Measurements from ENCODE around the gene RBBP7.

Gene RBBP7

DNA sequence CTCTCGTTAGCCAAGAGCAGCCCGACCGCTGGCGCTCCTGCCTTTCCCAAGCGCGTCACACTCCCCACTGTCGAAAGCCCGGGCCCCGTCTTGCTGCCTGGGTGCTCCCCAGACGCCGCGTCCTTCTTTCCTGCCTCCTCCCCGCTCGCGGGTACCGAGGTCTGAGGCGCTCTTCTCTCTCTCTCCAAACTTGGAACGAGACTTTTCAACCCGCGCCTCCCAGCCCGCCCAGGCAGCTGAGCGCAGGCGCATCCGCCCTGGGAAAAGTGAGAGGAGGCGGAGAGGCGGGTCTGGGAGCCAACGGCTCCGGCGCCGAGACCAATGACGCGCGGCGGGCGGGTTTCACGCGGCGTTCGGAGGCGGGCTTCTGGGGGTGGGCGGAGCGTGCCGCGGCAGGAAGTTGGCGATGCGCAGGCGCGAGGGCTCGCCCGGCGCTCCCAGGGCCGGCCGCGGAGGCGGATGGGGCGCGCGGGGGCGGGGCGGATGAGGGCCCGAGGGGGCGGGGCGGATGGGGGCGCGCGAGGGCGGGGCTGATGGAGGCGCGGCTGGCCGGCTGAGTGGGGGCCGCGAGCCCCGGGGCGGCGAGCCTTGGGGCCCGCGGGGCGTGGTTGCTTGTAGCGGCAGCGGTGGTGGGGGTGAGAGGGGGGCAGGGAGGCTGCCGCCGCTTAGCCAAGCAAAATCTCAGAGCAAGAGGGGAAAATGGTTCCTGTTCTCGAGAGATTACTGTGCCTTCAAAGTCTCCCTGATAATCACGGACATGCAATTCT lies at the start of gene RBBP7:
TSS of gene RBBP7 (minus strand) at position 268 of the 767 bp plus-strand sequence. CDS start 309 bp downstream, outside the sequence.
- peak; percentile 81 for DNase-seq (ENCODE audit: low read depth in 2 of 2)

DNA sequence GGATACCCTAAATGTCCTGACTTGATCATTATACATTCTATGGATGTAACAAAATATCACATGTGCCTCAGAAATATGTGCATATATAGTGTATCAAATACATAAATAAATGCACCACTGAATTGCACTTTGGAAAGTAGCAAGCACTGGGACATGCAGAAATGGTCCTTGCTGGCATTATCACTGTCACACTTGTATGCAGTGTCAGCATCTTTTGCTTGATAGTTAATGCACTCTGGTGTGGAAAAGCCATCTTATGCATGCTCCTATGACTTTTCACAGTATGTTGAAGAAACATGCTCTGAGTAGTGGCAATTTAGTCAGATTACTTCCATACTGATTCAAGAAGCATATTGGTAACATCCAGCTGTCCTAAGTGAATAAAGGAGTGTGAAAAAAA lies 48.8 kb upstream of the RBBP7 start:
- no peak for DNase-seq (ENCODE audit: low read depth in 2 of 2)

DNA sequence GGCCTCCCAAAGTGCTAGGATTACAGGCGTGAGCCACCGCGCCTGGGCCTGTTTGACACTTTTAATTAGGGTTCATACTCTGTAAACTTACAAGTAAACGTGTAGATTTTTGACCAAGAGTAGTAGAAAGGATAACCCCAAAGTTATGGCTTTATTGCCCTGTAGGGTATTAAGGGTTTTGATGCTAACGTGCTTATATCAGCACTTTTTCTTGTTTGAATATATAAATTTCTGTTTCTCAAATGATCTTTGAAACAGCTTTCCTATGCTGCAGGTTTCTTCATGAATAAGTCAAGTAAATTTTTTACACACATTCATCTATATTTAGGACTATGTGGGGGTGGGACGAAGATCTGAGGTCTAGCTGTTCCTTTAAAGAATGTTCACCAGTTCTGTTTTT lies 47.0 kb upstream of the RBBP7 start:
- DNase-seq (ENCODE audit: low read depth in 2 of 2) = no peak

DNA sequence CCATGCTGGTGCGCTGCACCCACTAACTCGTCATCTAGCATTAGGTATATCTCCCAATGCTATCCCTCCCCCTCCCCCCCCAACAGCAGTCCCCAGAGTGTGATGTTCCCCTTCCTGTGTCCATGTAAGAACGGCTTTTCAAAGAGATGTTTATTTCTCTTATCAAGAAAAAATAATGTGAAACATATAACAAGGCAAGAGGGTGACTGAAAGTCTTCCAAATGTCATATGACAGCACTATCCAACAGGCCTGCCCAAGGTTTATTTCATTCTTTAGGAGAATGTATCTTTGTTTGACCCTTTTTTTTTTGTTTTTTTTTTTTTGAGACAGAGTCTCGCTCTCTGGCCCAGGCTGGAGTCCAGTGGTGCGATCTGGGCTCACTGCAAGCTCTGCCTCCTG lies 46.4 kb upstream of the RBBP7 start:
- DNase-seq (ENCODE audit: low read depth in 2 of 2) = no peak

DNA sequence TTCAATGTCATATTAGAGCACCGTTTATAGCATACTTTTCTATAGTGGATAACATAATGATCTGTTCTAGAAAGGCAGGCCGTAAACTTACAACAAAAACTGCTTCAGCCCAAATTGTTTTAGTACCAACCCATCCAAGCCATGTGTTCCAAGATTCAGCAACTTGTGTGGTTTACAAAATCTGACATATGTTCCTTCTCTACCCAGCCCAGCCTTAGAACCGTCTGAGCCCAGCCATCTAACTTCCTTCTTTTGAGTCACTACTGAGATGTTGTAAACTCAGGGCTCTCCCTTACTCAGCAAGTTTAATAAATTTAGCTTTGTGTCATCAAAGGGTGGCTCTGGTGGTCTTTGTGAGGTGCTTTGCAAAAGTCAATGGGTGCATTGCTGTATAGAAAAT lies 43.9 kb upstream of the RBBP7 start:
- DNase-seq (ENCODE audit: low read depth in 2 of 2) = no peak

DNA sequence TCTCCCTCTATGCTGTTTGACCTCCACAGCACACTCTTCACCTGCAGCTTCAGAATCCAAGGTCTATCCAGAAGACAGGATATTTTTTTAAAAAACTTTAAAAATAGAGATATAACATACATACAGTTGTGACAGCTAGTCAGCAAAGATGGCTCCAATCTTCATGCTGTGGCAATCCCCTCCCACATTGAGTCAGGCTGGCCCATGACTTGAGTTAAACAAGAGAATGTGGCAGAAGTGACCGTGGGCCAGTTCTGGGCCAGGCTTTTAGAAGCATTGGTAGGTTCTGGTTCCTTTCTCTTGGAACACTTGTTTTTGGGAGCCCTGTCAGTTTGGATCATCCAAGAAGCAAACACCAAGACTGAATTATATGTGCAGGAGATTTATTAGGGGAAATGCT lies 40.2 kb upstream of the RBBP7 start:
- DNase-seq (ENCODE audit: low read depth in 2 of 2) = no peak

DNA sequence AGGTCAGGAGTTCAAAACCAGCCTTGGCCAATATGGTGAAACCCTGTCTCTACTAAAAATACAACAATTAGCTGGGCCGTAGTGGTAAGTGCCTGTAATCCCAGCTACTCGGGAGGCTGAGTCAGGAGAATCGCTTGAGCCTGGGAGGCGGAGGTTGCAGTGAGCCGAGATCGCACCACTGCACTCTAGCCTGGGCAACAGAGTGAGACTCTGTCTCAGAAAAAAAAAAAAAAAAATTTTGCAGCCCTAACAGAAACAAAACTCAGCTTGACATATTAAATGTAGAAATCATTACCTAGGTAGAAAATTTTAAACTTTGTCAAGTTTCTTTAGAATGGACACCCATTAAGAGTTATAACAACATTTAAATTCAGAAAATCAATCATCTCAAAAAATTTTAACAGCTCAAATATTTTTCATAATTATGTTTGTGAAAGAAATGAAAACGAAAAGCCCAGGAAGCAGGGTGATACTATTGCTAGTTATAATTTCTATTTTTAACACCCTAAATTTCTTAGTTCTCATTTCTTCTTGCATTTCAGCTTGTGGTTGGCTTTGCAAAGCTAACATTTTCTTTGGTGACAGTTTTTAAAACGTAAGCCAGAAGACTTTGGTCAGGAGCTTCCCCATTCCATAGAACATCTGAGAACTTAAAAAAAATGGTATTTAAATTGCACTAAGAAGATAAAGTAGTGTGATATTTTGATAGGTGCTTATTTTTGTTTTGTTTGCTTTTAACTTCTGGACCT lies 33.3 kb upstream of the RBBP7 start:
- no peak for DNase-seq (ENCODE audit: low read depth in 2 of 2)

DNA sequence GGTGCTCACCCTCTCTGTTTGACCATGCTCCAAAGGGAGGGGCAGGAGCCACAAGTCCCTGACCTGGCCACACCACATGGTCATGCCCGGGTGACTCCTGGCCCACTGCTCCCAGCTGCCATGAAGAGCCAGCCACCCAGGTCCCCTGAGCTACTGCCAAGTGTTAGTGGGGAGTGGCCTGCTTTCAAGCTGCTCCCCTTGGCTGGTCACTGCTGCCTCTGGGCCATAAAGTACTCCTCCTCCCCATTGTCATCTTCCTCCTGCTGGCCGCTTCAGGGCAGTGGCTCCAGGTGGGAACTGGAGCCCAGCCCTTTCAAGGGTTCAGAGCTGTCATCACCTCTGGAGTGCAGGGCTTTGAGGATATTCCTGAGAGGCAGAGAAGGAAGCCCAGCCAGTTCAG lies 27.3 kb upstream of the RBBP7 start:
- DNase-seq (ENCODE audit: low read depth in 2 of 2) = no peak

DNA sequence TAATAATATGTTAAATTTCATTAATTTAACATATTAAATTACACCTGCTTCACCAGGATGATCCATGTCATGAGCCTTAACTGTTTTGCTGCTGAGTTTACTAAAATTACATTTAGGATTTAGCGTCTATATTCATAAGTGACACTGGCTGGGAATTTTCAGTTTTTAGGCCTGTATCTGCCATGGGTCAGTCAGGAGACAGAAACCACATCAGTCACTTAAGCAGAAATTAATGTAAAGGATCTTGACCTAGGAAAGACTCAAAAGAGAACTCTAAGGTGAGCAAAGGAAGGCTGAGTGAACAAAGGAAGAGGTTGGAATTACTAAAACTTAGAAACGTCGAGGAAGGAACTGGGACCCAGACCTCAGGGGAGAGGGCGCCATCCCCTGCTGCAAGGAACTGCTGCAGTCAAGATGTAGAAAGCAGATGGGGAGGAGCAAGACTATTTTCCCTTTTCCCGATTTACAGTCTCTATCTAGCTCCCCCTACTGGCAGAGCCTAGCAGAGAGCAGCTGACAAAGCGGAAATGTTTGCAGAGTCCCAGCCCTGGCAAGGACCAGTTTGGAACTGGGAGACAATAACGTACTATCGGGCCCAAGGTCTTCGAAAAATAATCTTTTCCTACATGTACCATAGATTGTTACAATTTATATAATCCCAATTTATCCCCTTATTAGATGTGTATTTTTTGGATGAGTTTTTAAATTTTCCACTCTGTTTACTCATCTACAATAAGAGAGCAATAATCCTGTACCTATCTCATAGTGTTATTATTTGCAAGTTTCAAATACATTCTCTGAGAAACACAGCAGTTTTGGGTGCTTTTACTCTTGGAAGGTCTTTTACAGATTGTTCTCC lies 22.6 kb upstream of the RBBP7 start:
- peak; percentile 40 to 42 for DNase-seq (ENCODE audit: low read depth in 2 of 2)

DNA sequence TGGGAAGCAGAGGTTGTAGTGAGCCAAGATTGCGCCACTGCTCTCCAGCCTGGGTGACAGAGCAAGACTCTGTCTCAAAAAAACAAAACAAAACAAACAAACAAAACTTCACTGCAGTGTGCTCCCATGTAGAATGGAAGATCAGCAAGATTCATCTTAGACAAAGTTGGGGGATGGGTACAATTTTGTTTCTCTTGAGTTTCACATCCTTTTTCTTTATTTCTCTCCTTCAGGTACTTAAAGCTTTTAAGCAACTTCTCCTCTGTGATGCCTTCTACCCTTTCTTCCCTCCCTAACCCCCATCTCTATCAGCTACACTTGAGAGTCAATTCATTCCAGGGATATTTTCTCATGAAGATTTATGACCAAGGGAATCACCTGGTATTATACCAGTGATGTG lies 15.5 kb upstream of the RBBP7 start:
- DNase-seq (ENCODE audit: low read depth in 2 of 2) = no peak

DNA sequence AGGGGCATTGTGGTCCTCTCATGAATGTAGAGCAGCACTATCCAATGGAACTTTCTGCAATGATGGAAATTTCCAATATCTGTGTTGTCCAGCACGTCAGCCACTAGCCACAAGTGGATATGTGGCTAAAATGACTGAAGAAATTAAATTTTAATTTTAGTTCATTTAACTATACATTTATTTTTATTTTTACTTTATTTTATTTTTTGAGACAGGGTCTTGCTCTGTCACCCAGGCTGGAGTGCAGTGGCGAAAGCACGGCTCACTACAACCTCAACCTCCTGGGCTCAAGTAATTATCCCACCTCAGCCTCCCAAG lies 13.3 kb upstream of the RBBP7 start:
- no peak for DNase-seq (ENCODE audit: low read depth in 2 of 2)

DNA sequence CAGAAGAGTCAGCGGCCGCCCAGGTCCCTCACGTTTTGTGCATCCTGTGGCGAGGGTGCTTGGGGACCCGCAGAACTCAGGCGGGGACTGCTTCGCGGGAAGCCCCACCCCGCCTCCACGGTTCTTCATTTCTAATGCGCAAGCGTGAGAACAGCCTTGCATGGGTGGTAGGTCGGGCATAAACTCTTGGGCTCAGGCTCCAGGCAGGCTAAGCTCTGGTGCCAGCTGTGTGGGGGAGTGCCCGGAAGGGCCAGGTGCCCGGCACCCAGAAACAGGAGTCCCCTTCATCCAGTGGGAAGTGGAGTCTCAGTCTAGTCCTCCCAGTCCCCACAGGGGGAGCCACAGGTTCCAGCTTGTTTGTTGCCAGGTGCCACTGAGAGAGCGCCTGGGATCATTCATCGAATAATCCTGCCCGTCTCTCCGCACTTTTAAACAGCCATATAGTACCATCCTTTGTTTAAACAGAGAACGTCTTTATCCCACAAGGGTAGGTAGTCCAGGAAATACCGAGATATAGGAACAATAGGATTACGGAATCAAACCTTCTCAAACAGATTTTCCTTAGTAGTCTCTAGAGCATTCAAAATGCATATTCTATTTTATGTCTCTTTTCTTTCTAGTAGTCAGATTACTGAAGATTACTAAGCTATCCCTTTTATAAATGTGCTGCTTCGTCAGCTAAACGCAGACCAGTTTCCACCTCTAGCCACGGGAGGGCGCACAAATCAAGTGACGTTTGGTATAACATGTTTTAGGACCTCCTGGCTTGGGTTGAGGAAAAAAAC lies 12.7 kb upstream of the RBBP7 start:
- peak in 1 of 2 experiments; percentile 24 for DNase-seq (ENCODE audit: low read depth in 2 of 2)

DNA sequence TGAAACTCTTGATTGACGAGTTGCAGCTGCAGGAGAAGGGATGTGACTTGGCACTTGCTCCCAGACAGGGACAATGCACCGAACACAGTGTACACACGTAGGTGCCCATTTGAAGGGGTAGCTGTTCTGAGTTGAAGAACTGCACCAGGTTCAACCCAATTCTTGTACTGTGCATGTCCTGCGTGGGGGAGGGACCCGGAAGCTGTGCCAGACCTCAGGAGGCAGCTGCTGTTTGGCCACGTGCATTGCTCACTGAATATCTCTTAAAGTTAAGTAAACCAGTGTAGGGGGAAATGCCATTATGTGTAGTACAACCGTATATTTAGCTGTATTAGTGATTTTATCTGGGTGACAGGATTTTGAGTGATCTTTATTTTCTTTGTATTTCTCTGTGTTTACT lies 12.0 kb upstream of the RBBP7 start:
- no peak for DNase-seq (ENCODE audit: low read depth in 2 of 2)

DNA sequence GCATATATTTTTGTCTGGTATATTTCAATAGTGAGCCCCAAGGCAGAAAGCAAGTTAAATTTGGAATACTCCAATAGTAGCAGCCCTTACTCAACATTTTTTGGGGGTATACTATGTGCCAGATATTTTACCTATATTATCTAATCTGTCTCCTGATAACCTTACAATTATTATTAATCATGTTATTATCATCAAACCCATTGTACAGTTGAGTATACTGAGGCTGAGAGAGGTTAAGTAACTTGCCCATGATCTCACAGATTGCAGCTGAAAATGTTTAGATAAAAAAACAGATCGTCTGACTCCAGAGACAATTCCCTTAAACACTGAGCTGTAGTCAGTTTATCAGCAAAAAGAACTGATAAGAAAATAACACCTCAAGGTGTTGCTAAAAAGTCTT lies 6.5 kb upstream of the RBBP7 start:
- no peak for DNase-seq (ENCODE audit: low read depth in 2 of 2)

DNA sequence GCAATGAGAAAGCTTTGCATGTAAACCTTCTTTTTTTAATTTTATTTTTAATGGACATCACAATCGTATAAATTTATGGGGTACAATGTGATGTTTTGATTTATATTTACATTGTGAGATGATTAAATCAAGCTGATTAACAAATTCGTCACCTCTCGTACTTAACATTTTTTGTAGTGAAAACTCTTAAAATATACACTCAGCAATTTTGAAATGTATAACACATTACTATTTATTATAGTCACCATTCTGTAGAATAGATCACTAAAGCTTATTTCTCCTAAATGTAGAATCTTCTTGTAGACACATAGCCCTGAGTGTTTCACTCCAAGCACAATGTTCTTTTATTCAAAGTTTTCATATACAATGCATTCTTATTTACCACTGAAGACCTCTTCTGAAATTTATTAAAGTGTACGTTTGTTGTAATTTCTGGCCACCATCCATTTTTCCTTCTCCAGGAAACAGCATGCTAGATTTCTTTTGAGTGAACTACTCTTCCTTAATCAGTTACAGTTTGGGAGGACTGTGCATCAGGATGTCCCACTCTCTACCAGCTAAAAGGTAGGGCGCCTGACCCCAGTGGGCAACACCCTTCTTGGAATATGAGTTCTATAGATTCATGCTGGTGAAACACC lies 4.4 kb upstream of the RBBP7 start:
- no peak for DNase-seq (ENCODE audit: low read depth in 2 of 2)

DNA sequence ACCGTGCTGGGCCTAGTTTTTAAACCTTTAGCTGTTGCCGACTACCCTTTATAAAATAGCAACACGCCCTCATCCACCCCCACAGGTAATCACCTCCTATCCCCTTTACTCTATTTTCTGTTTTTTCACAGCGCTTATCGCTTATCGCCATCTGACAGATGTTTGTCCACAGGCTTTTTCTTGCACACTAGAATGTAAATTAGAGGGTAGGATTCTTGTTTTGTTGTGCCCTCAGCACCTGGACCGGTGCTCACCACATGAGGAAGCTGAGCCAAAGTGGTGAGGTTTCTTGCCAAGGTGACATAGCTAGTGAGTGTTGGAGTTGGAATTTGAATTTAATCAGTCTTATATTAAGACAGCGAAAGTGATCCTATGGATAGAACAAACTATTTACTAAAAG lies 2.9 kb upstream of the RBBP7 start:
- DNase-seq (ENCODE audit: low read depth in 2 of 2) = no peak

DNA sequence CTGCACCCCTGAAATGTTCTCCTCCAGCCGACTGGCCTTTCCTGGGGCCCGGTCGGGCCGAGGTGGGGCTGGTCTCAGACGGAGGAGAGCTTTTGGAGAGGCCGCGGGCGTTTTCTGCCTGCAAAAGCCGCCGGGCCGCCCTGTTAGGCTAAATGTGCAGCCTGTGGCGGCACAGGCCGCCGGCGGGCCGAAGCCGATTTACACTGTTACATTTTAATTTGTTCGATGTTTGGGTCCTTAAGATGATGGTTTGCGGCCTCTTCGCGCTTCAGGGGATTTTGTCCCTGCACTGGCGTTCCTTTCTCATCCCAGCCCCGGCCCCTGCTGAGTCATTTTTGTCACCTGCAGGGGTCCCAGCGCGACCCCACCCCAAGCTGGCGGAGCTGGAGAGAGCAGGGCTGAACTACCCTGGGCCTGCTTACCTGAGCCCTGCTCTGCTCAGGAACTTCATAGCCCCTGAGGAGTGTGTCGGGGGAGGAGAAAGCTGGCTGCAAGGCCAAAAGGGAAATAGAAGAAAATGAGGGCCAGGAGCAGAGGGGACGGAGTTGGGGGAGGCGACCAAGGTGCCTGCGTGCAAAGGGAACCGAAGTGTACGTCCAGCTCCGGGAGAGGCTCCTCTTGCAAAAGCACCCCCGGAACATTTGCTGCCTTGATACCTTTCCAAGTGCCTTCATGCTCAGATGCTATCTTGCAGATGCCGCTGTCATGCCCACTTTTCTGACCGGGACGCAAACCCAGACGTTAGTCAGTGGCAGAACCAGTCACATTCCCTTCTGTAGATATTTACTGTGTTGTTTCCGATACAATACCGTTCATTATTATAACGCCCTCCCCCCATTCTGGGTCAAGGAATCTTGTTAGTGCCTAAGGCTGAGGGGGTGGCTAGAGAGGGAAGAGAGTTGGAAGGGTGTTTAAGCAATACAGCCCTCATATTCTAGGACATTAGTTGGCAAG lies 977 bp upstream of the RBBP7 start:
- no peak for DNase-seq (ENCODE audit: low read depth in 2 of 2)

DNA sequence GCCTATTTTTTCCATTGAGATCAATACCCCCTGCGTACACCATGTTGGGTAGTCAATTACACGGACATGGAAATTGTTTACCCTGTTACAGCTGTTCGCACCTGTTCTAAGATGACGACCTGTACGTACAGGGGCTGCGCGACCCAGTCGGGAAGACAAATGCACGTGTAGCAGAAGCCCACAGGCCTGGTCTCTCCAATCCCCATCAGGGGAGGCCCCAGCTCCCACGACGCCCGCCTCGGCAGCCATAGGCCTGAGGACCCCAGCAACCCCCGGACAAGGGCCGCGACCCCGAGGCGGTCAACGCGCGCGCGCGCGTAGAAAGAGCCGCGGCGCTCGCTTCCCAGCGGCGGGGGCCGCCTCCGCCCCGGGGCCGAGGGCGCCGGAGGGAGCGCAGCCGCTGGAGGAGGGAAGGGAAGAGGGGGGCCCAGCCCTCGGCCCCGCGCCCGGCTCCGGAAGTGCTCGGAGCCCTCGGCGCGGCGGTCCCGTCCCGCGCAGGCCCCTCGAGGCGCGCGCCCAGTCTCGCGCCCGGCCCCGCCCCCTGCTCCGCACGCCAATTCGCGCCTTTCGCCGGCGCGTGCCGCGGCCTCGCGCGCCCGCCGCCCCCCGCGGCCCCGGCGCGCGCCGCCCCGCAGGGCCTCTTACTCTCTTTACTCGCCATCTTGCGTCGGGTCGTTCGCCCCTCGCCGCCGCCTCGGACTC lies 618 bp downstream of the RBBP7 start:
- DNase-seq (ENCODE audit: low read depth in 2 of 2) = no peak

DNA sequence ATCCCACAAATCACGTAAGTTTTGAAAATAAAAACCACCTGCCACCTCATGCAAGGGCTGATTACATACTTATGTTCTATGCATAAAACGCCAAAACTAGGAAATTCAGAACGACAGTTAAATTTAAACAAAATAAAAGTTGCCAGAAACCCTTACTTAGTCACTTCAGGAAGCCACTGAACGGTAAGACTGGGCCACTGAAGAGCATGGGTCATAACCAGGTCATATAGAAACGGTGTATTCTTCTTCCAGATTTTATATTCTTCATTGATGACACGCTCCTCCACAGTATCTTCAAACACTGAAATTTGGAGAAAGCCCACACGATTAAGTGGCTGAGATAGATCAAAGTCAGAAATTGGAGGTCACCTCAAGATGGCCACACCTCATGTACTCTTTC lies 1.2 kb downstream of the RBBP7 start:
- DNase-seq (ENCODE audit: low read depth in 2 of 2) = no peak

DNA sequence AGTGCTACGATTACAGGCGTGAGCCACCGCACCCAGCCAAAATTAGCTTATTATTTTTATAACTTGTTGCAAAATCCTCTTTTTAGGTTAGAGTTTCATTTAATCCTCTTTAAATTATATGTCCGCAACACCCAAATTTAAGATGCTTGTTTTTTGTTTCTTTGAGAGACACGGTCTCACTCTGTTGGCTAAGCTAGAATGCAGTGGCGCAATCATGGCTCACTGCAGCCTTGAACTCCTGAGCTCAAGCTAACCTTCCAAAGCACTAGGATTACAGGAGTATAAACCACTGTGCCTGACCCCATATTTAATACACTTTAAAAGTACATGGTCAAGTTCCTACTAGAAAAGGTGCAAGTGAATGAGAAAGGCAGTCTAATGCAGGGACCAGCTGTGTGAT lies 2.2 kb downstream of the RBBP7 start:
- no peak for DNase-seq (ENCODE audit: low read depth in 2 of 2)

All from fibroblast of skin of left quadriceps (primary cell).